Stimulated activated CD8-positive, alpha-beta memory T cell treated with anti-CD3 and anti-CD28 coated beads, Interleukin-2, amount 100 ng/mL, for 1 hour (primary cell): ENCODE data around the gene CISTR.
"Not testable (repeated sequence)": the region's sequence is repeated elsewhere in the genome, so short reads cannot be mapped to it uniquely, and the experiment has no call there.

Experiments
- DNase-seq, 2 donors: peaks; one replicate each; pipeline ENCODE4 v3.0.0-alpha.2; 2020; ENCODE audit warnings: low read depth in 2 of 2

The CISTR gene

DNA sequence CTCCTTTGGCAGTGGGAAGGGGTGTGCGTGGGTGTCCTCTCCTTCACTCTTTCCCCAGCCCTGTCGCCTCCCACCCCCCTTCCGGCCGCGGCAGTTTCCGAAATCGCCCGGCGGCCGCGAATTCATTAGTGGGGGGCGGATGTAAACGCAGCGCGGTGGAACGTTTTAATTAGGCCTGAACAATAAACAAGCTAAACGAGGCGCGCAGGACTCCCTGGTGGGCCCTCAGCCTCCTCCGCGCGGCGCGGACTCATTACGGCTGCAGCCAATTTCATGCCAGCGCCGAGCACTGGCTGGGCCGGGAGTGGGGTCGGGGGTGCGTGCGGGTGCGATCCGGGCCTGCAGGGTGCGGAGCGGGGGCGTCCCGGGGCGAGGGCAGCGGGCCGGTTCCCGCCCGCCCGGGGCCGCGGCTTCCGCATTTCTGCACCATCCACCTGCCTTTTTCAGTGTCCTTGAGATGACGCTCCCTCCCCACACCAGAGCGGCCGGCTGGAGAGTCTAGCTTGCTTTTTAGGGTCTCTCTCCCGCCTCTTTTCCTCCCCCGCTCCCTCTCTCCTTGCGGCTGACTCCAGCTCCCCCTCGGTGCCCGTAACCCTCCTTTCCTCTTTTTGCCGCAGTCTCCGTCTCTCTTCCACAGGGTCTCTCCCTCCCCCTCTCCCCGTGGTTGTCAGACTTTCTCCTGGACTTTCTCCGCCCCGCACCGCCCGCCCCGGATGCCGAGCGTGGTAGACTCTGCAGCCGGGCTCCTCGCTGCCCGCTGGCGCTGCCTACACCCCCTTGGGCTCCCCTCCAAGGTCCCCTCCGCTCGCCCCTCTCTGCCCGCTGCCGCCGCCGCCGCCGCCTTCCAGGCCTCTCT is at the start of gene CISTR:
Gene CISTR (minus strand): TSS at position 644 of the 856 bp plus-strand sequence.
- peak in 1 of 2 donors; percentile 10 for DNase-seq

GRCh38 chr12:53798575-53798974 is 46.8 kb upstream of the CISTR start:
- DNase-seq = no peak

DNA sequence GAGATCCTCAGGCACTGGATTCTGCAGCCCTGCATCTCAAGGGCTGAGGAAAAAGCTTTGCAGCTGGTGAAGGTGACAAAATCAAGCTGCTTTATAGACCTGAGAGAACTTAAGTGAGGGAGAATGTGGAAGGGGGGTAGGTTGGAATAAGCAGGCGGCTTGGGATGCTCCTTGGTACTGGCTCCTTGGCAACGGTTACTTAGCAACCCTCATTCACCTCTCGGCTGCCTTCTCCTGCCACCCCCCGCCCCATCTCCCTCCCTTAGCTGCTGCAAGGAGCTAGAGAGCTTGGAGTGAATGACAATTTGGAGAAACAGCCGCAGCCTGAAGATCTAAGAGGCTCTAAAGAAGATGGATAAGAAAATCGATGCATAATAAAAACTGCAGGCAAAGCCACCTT is 44.1 kb upstream of the CISTR start:
- DNase-seq = no peak

DNA sequence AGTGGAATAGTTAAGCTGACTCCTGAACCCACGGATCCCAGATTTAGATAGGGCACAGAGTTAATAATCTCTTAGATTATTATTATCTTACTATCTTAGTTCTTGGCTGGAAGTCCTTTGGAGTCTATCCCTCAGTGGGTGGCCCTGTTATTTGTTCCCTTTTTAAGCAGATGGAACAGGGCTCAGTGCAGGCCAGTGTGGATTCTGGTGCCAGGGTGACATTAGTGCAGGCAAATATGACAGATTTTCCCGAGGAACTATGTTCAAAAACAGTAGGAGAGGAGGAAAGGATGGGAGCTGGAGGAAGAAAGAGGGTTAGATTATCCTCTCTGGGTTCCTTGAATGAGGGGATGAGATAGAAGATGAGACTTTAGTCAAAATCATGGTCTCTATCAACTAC is 41.4 kb upstream of the CISTR start:
- DNase-seq = no peak

DNA sequence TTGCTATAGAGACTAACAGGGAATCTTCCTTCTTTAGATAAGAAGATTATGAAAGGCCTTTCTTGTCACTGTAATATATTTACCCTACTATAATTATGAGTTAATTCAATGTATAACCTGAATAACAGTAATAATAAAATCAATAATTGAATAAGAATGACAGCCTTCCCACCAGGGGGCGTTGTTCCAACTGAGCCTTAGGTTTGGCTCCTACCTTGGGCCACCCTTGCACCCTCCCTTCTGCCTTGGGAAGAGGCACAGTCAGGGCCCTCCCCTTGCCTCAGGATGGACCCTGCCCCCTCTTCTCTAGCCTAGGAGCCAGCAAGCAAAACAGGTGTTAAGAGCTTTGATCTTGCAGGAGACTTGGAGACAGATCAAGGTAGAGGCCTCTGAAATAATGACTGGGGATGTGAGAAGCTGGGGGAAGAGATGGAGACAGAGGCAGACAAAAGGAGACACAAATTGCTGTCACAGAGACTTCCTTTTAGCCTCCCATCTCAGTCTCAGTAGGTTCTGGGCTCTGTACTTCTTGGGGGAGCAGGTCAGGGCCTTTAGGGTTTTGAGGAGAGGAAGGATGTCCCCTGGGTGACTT is 40.1 kb upstream of the CISTR start:
- DNase-seq = peak in 1 of 2 donors; percentile 4

- DNase-seq = no peak
Observed at GRCh38 chr12:53789570-53789969, 37.8 kb upstream of the CISTR start.

DNA sequence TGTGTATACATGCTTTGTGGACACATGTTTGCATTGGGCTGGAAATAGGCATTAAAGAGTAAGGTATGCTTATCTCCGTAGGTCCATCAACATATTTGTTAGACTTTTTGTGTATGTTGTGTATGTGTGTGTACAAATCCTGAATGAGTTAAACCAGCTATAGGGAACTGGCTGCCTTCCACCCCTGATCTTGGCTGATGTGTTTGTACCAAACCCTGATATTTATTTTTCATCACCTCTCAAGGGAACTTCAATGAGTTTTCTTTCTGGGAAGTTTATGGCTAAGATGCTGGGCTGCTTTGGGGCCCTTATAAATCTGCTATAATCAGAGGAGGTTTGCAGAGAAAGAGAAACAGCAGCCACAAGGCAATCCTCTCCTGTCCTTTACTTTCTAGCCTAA is 37.1 kb upstream of the CISTR start:
- DNase-seq = no peak

DNA sequence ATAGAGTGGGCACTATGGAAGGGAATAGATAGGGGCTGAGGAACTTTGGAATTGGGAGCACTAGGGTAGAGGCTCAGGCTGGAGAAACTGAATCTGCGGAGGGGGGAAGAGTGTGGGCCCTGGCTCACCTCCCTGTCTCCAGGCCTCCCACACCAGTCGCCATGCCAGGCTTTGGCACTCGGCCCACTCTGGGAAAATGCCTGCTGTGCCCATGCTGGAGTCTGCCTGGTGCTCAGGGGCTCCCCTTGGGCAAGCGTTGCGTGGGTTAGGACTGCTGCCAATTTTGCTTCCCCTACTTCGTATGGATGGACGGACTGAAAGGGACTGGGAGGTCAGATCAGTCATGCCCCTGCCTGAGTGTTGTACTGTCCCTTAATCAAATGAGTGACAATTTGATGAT is 34.6 kb upstream of the CISTR start:
- no peak for DNase-seq

DNA sequence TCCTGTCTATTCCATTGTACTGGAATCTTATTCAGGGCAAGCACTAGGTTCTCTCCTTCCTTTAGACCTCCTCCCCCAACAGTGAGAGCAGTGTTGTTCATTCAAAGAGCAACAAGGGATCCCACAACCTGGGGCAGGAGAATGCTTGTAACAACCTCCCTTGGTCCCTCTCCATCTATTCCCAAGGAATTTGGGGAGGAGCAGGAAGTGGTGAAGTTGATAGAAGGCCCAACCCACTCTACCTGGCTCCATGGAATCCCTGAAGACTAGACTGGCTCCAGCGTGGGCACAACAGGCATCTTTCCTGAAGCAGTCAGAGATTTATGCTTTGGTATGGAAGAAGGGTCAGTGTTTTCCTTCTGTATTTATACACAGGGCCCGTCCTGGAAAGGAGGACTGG is 33.4 kb upstream of the CISTR start:
- DNase-seq = no peak

- DNase-seq = no peak
Observed at GRCh38 chr12:53782093-53782703, 30.4 kb upstream of the CISTR start.

DNA sequence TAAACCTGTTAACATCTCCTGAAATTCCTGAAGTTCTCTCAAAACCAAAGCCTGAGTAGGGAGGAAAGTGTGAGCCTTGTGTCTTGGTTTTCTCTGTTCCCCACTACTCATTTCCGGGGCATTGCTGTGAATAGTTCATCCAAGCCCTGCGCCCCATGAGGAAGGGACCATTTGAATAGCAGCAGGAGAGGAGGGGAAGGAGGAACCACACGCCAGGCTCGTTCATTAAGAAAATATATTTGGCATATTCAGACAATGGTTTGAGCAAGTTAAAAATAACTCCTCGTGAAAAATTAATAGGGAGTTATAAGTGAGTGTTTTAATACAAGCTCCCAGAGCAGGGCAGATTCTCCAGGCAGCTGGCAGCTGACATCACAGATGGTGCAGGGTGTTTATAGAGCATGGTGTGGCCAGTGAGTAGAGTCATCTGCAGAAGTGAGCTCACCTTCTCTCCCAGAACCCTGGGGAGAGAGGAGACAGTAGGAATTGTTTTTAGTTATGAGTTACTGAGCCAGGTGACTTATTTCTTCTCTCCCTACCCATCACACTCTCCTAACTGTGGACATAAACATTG is 29.5 kb upstream of the CISTR start:
- no peak for DNase-seq

GRCh38 chr12:53780323-53780722 is 28.5 kb upstream of the CISTR start:
- DNase-seq = no peak

- not testable (repeated sequence) for DNase-seq
Observed at GRCh38 chr12:53779679-53780078, 27.9 kb upstream of the CISTR start.

- DNase-seq = no peak
Observed at GRCh38 chr12:53777936-53778644, 26.3 kb upstream of the CISTR start.

- DNase-seq = no peak
Observed at GRCh38 chr12:53777412-53777811, 25.6 kb upstream of the CISTR start.

DNA sequence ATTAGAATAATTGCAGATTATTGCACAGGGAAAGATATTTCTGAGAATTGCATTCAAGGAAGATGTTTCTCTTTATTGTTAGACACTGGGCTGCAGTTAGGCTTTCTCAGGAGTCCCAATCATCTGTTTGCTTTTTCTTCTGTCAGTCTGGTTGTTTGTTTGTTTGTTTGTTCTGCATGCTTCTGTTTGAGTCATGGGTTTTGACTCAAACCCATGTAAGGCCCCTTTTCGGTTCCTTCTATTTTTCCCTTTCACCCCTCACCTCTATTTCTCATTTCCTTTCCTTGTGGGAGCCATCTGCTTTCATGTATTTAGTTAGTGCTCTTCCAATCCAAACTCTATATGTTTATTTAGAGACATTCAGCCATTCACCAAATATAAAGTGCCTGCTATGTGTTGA is 25.1 kb upstream of the CISTR start:
- no peak for DNase-seq

DNA sequence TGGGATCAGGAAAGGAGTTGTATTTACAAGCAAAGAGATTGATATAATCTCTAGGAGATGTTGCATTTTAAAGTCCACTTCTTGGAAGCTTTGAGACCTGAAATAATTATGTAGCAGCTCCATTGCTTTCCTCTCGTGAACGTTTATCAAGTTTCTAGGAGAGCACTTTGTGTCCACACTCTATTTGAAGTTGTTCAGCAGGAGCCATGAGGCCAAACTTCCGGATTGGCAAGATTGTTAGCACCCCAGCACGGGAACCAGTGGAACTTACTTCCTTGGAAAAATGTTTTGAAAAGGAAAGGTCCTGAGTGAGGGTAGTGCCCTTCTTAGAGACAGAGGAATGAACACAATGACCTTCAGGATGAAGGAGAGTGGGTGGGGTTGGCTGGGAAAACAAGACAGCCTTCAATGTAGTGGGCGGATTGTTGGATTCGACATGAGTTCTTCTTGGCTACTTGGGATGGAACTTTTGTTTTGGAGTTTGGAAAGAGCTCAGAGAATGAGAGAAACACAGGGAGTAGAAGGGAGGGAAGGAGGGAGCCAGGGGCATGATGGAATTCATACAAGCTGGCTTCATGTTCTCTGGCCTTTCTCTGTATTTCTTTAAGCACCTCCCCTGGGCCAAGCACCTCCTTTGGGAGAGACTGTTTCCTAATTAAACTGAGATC is 23.8 kb upstream of the CISTR start:
- no peak for DNase-seq

DNA sequence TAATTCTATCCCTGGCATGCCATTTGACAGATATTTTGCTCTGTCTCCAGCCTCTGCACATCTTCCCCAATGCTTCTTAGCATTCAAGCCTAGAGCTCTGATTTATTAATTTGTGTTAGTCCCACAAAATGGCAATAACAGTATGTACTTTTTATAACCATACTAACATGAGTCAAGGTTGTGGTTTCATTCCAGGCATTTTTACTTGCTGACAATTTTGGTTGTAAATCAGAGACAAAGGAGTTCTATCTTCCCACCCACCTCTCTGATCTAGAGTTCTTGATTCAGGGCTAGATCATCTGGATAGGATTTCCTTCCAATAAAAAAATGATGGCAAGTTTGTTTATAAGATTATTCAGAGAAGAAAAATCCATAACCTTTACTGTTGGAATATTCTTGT is 18.5 kb upstream of the CISTR start:
- no peak for DNase-seq

DNA sequence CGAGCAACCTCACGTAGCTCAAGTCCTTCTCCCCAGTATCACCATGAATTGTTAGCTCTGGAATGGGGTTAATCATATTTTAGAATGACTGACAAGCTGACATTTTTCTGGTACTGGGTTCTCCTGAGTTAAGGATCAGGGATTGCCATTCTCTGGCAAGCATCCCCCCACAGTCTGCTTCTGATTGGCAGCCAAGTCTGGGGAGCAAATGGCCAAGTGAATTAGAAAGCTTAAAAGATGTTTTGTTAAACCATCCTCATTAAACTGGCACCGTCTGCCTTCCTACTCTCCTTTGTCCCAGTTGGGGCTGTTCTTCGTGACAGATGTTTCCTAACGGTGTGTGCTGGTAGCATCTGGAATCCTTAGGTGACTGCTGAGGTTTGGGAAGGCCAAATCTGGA is 17.2 kb upstream of the CISTR start:
- DNase-seq = no peak

DNA sequence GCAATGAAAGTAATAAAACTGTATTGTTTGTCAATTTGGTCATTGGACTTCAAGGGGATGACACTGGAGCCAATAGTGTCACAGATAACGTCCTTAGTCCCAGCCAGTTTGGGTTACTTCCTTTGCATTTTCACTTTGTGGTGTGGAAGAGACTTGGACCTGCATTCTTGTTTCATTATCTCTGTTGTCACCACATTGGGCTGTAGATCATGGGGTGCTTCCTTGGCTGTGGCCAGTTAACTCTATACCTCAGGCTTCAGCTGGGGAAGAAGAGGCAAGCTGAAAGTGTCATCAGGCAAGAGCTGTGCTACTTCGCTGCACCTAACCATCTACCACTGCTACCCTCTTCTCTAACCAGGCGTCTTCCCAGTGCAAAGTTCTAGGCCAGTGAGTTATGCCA is 15.1 kb upstream of the CISTR start:
- no peak for DNase-seq

DNA sequence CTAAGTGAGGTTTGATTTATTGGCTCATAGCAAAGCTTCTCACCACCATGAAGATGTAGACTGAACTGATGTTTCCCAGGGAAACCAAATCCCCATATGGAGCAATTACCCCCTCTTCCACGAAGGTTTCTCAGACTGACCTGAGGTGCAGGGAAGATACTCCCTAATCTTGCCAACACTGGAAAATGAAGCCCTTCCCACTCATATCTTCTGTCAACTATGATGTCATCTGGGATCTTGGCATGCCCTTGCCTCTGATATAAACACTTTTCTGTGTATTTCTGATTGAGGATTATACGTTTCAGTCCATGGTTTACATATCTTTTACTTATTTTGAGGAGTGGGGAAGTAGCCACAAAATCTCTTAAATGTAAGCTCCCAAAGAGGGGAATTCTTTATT is 14.1 kb upstream of the CISTR start:
- no peak for DNase-seq

DNA sequence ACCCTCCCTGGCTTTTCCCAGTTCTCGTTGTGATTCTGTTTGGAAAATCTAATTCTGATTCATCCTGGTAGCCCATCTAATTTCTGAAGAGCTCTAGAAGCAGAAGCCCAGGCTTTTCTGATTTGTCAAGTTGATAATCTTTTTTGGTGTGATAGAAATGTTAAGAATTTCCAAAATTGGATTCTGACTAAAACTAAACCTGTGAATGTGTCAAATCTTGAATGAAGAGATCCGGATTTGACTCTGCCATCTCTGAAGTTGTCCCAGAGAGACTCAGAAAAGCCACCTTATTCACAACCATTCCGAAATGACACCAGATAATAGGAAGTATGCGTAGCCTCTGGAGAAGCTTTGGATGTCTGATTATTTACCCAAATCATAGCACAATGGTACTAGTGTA is 12.8 kb upstream of the CISTR start:
- DNase-seq = no peak
